ENCODE results near the gene GRM8. TPM values are rescaled to one million over a fixed set of nuclear protein-coding genes. Genes with fewer than 3 reads are reported as not detected.

Gene GRM8
- total RNA-seq, 1 experiment from 2014 or later, result not detected

DNA sequence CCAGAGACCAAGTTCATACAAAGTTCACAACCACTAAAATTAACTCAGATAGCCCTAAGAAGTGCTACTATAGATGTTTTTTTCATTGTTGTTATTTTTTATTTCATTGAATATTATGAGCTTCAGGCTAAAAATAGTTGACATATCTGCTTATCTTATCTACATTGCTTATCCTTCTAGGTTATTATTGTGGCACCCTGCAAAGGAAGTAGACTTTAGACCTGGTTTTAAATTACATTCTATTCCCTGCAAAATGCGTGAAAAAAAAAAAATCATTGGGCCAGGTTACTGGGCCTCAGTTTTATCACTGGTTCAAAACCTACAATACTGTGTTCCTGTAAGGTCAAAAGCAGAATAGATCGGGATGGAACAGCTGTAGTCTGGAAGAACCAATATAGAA lies 811.0 kb downstream of the GRM8 start:
- in situ Hi-C loops (cut with HindIII; ENCODE audit: low pct_unique_long_range_greater_than_20kb, low sequenced_read_pairs), result no loop called here
- no peak for DNase-seq (ENCODE audit: low read depth, low spot score)

DNA sequence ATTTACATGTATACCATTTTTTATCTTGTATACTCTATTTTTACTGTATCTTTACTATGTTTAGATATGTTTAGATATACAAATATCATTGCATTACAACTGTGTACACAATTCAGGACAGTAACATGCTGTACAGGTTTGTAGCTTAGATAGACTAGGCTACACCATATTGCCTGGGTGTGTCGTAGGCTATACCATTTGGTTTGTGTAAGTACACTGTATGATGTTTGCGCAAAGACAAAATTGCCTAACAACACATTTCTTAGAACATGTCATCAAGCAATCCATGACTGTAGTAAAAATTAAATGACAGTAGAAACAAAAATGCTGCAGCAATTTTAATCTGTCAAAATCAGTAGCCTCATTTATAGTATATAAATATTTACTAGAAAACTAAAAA lies 812.2 kb downstream of the GRM8 start:
- in situ Hi-C loops (cut with HindIII; ENCODE audit: low pct_unique_long_range_greater_than_20kb, low sequenced_read_pairs), result no loop called here
- no peak for DNase-seq (ENCODE audit: low read depth, low spot score)

DNA sequence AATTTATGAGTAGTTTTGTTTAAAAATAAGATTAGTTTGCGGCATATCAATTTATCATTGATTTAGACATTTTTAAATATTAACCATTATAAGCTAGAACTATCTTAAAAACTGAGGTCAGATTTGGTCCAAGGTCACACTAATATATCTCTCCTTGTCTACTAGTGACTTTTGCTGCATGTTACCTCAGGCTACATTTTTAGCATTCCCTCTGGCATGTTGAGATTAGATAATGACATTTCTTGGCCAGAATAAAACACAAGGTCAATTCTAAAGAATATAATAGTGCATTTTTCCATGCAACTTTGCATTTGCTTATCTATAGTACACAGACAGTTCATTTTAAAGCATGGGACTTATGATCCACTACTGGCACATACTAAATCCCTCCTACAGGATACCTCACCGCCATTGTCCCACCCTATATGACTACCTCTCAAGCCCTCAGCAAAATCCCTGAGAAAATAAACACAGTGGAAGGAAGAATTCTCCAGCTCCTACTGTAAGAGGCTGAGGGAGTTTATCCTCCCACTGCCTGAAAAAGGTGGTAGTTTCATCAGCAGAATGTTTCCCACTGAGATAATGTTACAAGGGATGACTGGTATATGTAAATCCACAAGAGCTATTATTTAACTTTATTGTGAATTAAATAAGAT lies 816.4 kb downstream of the GRM8 start:
- DNase-seq (ENCODE audit: low read depth, low spot score), result no peak
- in situ Hi-C loops (cut with HindIII; ENCODE audit: low pct_unique_long_range_greater_than_20kb, low sequenced_read_pairs), result no loop called here

DNA sequence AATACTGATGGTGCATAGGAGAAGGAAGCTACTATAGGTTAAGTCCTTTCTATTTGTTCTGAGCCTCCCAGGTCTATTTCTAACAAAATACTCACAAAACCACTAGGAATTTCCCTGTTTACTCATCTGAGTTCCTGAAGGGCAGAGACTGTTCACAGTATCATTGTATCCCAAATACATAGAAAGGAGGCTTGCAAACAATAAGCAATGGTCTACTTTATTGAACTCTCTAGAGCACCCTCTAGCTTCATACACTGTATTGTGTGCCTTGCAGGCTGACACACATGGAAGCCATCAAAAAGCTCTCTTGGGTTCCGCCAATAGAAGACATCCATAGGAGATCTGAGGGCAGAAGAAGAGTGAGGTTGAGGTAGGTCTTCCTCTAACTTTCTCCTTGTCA lies 826.1 kb downstream of the GRM8 start:
- in situ Hi-C loops (cut with HindIII; ENCODE audit: low pct_unique_long_range_greater_than_20kb, low sequenced_read_pairs), result no loop called here
- DNase-seq (ENCODE audit: low read depth, low spot score), result no peak

DNA sequence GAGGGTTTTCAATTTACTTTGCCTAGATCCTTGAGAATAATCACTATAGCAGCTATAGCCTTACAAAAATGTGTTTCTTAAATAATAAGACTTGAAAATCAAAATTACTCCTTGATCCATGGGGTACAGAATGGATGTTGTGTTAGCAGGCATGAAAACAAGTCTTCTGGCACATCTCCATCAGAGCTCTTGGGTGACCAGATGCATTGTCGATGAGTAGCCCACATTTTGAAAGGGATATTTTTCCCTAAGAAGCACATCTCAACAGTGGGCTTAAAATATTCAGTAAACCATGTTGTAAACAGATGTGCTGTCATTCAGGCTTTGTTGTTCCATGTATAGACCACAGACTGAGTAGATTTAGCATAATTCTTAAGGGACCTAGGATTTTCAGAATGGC lies 827.8 kb downstream of the GRM8 start:
- DNase-seq (ENCODE audit: low read depth, low spot score), result no peak
- in situ Hi-C loops (cut with HindIII; ENCODE audit: low pct_unique_long_range_greater_than_20kb, low sequenced_read_pairs), result no loop called here

DNA sequence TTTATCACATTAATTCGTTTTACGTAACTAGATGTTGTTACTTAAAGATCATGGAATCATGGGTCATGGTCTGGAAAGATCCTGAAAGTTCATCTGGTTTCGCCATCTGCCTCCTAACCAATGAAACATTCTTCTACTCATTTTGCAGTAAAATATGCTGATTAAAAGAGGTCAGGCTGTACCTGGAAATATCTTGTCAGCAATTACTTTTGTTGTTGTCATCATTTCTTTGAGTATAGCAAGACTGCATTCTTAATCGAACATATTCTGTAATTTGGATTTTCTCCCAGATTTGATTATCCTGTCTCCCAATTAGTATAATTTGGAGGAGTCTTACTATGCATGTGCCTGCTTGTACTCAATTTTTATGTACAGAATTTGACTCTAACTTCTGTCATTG lies 833.7 kb downstream of the GRM8 start:
- no peak for DNase-seq (ENCODE audit: low read depth, low spot score)
- in situ Hi-C loops (cut with HindIII; ENCODE audit: low pct_unique_long_range_greater_than_20kb, low sequenced_read_pairs), result no loop called here

DNA sequence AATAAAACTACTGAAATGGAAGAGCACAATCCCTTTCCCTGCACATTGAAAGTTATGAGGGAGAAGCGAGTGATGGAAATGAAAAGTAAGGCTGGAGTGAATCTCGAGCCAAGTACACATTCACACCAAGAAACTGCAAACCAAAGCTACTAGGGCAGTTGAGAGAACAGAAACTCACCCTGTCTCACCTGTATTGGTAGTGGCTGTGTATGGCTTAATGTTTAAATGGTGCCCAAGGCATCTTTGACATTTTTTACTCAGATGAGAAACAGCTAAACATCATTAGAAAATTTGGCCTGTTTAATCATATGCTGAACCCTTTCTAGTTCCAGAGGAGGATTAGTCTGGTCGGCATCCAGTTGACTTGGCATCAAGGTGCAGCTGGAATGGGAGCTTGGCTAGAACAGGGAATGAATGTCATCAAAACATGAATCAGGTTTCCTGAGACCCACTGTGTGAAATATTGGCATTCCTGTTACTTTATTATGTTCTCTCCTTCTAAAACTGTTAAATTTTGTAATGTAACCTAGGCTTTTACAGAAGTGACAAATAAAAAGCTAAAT lies 840.8 kb downstream of the GRM8 start:
- in situ Hi-C loops (cut with HindIII; ENCODE audit: low pct_unique_long_range_greater_than_20kb, low sequenced_read_pairs), result no loop called here
- no peak for DNase-seq (ENCODE audit: low read depth, low spot score)

DNA sequence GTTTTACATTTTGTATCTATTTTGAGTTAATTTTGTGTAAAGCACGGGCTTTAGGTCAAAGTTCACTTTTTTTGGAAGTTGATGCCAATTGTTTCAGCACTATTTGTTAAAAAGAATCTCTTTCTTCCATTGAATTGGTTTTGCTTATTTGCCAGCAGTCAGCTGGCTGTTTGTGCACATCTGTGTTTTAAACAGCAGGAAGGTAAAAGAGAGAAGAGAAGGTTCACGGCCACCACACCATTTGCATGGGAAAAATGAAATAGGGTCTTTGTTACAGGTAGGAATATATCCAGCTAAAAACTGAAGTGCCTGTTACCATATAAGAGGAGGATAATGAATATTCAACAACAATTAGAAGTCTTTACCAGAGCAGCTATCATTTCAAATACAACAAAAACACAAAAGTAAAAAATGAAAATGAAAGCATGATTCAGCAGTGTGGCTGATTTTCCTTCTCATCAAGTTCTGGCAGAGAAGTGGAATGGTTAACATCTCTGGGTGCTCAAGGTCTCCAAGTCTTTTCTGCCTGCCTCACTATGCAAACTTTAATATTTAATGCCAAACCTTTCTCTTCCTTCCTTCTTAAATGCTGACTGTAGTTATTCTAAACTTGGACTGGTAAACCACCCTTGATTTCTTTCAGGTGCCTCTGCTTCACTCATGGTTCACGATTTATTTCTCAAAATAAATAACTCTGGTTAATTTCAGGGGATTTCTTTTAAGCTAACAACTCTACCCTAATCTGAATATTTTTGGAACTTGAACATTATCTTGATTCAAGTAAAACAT lies 841.5 kb downstream of the GRM8 start:
- in situ Hi-C loops (cut with HindIII; ENCODE audit: low pct_unique_long_range_greater_than_20kb, low sequenced_read_pairs), result no loop called here
- no peak for DNase-seq (ENCODE audit: low read depth, low spot score)

DNA sequence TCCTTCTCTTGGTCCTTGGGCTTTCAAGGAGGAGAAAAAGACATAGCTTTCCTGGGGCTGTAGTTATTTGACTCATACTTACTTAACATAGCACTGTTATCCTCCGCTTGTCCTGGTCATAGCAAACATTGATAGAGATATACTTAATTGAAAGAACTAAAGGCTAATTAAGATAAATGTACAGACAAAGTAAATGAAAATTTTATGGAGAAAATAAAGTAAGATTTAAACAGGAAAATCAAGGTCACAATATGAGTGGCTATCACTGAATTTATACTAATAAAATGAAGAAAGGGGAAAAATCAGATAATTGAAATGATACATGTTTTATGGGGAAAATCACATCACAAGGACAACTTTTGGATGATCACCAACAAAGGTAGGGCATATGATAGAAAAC lies 849.7 kb downstream of the GRM8 start:
- in situ Hi-C loops (cut with HindIII; ENCODE audit: low pct_unique_long_range_greater_than_20kb, low sequenced_read_pairs), result no loop called here
- no peak for DNase-seq (ENCODE audit: low read depth, low spot score)

DNA sequence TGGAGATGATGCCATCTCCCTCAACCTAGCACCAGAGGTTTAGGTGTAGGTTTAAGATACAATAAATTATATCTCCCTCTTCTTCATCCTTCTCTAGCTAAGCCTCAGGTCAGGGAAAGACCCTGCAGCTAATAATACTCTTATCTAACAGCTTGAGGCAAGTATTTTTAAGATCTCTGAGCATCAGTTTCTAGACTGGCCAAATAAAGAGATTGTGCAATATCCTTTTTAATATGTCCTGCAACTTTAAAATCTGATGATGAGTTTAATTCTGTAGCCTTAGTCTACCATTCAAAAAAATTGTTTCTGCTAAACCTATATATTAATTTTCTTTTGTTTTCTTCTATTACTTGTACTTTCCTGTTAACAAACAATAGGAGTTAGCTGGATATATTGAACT lies 850.8 kb downstream of the GRM8 start:
- in situ Hi-C loops (cut with HindIII; ENCODE audit: low pct_unique_long_range_greater_than_20kb, low sequenced_read_pairs), result no loop called here
- no peak for DNase-seq (ENCODE audit: low read depth, low spot score)

DNA sequence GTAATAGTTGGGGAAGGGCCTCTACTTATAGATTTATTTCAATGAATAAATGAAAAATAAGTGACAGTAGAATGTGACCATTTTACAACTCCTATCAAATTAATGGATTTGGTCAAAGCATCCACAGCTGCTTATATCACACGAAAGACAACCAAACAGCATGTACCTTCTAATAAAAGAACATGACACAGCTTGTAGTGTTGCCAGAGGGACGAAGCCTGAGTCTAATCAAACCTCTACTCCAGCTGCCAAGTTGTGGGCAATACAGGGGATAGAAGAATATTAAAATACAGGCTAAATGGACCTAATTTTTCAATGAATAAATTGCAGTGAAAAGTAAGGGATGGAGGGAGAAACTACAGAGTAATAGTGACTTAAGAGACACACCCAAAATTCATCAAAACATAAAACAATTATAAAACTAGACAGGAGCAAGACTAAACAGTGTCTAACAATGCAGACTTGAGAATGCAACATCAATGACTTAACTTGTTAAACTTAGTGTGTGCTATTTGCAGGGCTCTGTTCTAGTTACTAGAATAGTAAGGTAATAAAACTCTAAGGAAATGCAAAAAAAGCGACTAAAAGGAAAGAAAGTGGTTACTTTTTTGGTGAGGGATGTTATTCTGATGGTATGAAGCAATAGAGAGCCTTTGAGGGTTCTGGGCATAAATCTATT lies 853.8 kb downstream of the GRM8 start:
- in situ Hi-C loops (cut with HindIII; ENCODE audit: low pct_unique_long_range_greater_than_20kb, low sequenced_read_pairs), result no loop called here
- DNase-seq (ENCODE audit: low read depth, low spot score), result no peak

DNA sequence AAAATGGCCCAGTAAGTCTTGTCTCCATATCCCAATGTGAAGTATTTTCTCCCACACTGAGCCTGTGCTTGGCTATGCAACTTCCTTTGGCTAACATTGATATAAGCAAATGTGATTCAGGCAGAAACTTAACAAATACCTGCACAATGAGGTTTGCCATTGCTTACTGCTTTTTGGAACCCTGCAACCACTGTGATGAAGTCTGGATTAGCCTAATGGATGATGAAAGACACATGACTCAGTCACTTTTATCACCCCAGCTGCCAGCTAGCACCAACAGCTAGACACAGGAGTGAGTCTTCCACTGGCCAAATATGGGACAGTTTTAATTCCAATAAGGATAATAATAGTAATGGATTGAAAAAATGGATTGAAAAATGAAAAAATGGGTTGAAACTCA lies 854.5 kb downstream of the GRM8 start:
- in situ Hi-C loops (cut with HindIII; ENCODE audit: low pct_unique_long_range_greater_than_20kb, low sequenced_read_pairs), result no loop called here

DNA sequence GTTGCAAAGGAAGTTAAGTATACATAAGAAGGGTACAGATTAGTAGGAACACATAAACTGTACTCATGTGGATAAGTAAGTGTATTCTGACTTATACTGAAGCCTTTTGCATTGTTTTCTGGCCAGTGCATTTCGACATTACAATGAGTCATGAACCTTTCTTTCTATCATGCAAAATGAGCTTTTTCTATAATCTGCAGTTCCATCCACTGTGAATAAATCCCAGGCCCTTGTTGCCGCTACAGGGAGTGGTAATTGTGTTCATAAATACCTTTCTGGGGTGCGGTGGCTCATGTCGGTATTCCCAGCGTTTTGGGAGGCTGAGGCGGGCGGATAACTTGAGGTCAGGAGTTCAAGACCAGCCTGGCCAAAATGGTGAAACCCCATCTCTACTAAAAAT lies 858.3 kb downstream of the GRM8 start:
- no peak for DNase-seq (ENCODE audit: low read depth, low spot score)
- in situ Hi-C loops (cut with HindIII; ENCODE audit: low pct_unique_long_range_greater_than_20kb, low sequenced_read_pairs), result no loop called here

More for the DNA sequence above, 854.5 kb downstream of the GRM8 start:
- no peak for DNase-seq (ENCODE audit: low read depth, low spot score)

Small RNAs within 50 kb of the gene (small RNA-seq; reads per million reads assigned to genes)
- gene MIR592, result 0 reads per million in 2 experiments

Other genes starting within 250 kb of the GRM8 start
- gene ZNF800, start 139.8 kb upstream of the GRM8 start, total RNA-seq (2014; rRNA removed; shearing (Covaris generic)), result 21.4 and 22.1 TPM in 2 replicates